Measurements from ENCODE around the gene TPSB2.

- TF ChIP-seq ESRRG (CRISPR knock-in tag; IDR thresholded peaks at IDR 0.05) (no peak), CSDC2 (CRISPR knock-in tag; IDR thresholded peaks at IDR 0.05) (no peak), GLIS3 (CRISPR knock-in tag; IDR thresholded peaks at IDR 0.05) (no peak), ZFP30 (CRISPR knock-in tag; IDR thresholded peaks at IDR 0.05) (no peak), RARB (CRISPR knock-in tag; IDR thresholded peaks at IDR 0.05) (no peak), TOX (CRISPR knock-in tag; IDR thresholded peaks at IDR 0.05; ENCODE audit: borderline replicate concordance) (no peak)
- TF ChIP-seq, protein P1, sequence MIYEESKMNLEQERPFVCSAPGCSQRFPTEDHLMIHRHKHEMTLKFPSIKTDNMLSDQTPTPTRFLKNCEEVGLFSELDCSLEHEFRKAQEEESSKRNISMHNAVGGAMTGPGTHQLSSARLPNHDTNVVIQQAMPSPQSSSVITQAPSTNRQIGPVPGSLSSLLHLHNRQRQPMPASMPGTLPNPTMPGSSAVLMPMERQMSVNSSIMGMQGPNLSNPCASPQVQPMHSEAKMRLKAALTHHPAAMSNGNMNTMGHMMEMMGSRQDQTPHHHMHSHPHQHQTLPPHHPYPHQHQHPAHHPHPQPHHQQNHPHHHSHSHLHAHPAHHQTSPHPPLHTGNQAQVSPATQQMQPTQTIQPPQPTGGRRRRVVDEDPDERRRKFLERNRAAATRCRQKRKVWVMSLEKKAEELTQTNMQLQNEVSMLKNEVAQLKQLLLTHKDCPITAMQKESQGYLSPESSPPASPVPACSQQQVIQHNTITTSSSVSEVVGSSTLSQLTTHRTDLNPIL (CRISPR knock-in tag; IDR thresholded peaks at IDR 0.05; ENCODE audit: low read depth), result no peak
These were observed 33.5 kb downstream of the TPSB2 start for GRCh38 chr16:1196494-1196893.

Measured in SK-N-SH treated with all-trans-retinoic acid at 6 μM for 48 hours (cell line).